Measurements from ENCODE around the gene RNF166.
A peak's percentile ranks its signal among the peaks of the same experiment; 100 is the strongest.

RNF166 gene

DNA sequence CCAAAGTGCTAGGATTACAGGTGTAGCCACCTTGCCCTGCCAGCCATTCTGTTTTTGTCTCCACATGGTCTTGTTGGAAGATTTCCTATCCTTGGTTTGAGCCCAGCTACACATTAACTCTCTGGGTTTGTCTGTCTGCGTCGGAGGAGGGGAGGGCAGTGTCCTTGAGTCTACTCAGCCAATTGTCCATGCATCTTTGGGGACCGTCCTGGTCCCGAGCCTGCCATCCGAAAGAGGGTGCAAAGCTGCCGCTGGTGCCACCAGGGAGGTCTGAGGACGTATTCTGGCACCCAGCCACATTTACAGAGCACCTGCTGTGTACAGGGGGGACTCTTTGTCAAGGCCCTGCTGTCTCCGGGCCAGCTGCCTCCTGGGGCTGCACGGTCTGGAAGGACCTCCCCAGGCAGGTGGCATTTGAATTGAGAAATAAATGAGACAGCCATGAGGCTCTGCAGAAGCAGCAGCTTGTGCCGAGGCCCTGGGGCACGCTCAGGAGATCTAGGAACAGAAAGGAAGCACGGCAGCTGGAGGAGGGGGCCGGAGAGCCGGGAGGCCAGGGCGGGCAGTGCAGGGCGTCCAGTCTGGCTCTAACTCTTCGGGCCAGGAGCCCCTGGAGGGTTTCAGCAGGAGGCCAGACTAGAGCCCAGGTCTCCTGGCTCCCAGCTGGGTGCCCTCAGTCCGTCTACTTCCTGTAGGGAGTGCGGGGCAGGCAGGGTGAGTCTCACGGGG is 56.8 kb downstream of the RNF166 start:
- H3K27ac ChIP-seq (ENCODE audit: low read length) = no peak overlapping the region
- no peak overlapping the region for H3K9ac ChIP-seq (ENCODE audit: low read length)
- peaks cover 4% of the 10 kb centered on the region for H3K4me1 ChIP-seq (ENCODE audit: control insufficient read depth, low read depth, low read length)
- peak overlapping the region; percentile 90 for H3K4me3 ChIP-seq (ENCODE audit: low read length)
- no peaks in the 10 kb centered on the region for H3K27me3 ChIP-seq (ENCODE audit: control insufficient read depth, insufficient read depth, low read length)
- no peaks in the 10 kb centered on the region for H3K9me3 ChIP-seq (ENCODE audit: control insufficient read depth, low read depth, low read length)
- no peaks in the 10 kb centered on the region for H3K36me3 ChIP-seq (ENCODE audit: control insufficient read depth, low read depth, low read length)

DNA sequence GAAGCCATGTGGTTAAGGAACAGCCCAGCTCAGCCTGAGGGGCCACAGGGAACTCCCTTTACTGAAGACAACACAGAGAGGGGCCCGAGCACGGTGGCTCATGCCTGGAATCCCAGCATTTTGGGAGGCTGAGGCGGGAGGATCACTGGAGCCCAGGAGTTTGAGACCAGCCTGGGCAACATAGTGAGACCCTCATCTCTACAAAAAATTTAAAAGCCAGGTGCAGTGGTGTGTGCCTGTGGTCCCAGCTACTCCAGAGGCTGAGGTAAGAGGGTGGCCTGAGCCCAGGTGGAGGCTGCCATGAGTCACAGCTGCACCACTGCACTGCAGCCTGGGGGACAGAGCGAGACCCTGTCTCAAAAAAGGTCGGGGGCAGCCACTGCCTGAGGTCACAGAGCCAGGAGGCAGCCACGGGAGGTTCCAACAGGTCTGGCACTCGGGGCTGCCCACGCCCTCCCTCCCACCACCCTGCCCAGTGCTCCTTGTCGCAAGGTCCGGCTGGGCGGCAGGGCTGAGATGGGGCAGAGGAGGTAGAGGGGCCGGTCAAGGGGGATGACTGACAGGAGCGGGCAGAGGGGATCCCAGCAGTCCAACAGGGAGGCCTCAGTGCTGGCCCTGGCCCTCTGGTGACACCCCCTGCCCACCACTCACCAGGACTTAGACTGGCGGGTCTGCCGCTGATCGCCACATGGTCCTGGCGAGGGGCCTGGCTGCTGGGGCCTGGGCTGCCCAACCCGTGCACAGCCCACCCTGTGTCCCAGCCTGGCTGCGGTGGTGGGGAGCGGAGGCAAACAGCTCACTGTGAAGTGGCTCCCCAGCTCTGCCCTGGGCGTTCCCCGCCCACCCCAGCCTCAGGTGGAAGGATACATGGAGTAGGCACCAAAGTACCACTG is 58.8 kb downstream of the RNF166 start:
- no peaks in the 10 kb centered on the region for H3K36me3 ChIP-seq (ENCODE audit: control insufficient read depth, low read depth, low read length)
- H3K27ac ChIP-seq (ENCODE audit: low read length) = no peak overlapping the region
- peaks cover 4% of the 10 kb centered on the region for H3K4me1 ChIP-seq (ENCODE audit: control insufficient read depth, low read depth, low read length)
- H3K9ac ChIP-seq (ENCODE audit: low read length) = no peak overlapping the region
- H3K27me3 ChIP-seq (ENCODE audit: control insufficient read depth, insufficient read depth, low read length) = no peaks in the 10 kb centered on the region
- no peak overlapping the region for H3K4me3 ChIP-seq (ENCODE audit: low read length)
- no peaks in the 10 kb centered on the region for H3K9me3 ChIP-seq (ENCODE audit: control insufficient read depth, low read depth, low read length)

All from iPS-18a (cell line).